ENCODE data around the gene RASSF3. TPM values are rescaled to one million over a fixed set of nuclear protein-coding genes. Genes with fewer than 3 reads are reported as not detected.

Gene RASSF3
- polyA plus RNA-seq, 1 donor from 2014 or later = 3.4 TPM

DNA sequence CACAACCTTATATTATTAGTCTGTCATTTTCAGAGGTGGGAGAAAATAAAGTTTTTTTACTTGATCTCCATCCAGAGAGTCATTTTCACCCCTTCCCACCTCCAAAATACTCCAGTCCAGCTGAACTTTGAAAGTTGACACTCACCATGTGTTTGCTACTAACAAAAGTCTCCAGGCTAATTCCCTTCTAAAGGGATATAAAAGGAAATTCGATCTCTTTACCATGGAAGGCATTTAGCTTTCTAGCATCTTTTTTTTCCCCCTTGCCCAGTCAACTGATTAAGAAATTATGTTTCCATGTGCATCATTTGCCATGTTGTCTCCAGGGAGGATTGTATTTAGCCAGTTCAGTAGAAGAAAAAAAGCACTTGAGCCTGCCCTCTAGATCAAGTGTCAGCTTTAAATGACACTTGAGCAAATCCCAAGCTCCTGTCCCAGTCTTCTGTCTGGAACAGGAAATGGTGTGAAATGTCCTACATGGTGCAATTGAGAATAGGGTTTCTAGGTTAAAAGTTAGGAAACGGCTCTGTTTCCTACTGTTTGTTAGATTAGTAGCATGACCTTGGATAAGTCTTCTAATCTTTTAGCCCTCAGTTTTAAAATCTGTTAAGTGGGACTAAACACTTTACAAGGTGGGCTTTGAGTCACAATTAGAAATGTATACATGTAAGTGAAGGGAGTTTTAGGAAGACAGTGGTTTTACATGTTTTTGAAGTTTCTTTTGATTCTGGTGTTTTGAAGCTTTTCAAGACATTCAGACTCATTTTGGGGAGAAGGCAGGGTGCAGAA is 81.7 kb downstream of the RASSF3 start:
- peak overlapping the region; percentile 53 to 89 (median 65) for H3K27ac Mint-ChIP-seq
- peaks cover 10 to 18% (median 17%) of the 10 kb centered on the region in 3 donors for H3K4me1 Mint-ChIP-seq
- no peaks in the 10 kb centered on the region for H3K27me3 Mint-ChIP-seq
- H3K9me3 Mint-ChIP-seq = no peaks in the 10 kb centered on the region
- peaks cover 2% of the 10 kb centered on the region for H3K36me3 Mint-ChIP-seq
- no peak overlapping the region for H3K4me3 Mint-ChIP-seq

DNA sequence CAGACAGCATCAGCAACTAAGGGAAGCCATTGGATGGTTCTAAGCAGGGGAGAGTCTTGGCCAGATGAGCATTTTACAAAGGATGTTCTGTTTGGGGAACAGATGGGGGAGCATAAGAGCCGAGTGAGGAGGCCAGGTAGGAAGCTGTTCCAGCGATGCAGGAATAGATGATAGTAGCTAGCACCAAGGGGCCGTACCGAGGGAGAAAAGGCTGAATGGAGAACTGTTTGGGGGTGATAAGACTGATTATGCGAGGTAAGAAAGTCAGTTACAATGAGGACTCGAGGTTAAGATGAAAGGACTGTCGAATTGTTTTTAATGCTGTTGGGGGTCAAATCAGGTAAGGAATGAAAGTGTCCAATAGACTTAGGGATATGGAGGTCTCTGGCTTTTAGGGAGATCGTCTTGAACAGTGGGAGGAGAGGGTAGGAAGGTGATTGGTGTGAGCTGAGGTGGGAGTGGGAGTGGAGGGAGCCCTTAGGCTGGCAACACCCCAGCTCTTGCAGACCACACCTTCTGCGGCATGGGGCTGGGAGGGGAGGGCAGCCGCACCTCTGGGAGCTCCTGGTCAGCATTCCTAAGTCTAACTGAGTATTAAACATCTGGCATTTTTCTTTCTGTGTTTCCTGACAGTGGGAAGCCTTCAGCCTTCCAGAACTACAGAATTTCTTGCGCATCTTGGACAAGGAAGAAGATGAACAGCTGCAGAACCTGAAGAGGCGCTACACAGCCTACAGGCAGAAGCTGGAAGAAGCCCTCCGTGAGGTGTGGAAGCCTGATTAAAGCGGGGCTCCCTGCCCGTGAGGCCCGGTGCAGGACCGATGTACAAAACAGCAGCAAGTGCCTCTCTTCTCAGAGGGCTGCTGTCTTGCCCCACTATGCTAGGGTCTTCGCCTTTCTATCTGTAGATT is 84.1 kb downstream of the RASSF3 start:
- H3K27me3 Mint-ChIP-seq = no peaks in the 10 kb centered on the region
- H3K4me3 Mint-ChIP-seq = peak overlapping the region in 1 of 4 donors; percentile 14
- peaks cover 2% of the 10 kb centered on the region for H3K36me3 Mint-ChIP-seq
- peak overlapping the region in 1 of 3 donors; percentile 64 for H3K27ac Mint-ChIP-seq
- H3K4me1 Mint-ChIP-seq = peaks cover 16 to 21% (median 18%) of the 10 kb centered on the region in 3 donors
- H3K9me3 Mint-ChIP-seq = no peaks in the 10 kb centered on the region

DNA sequence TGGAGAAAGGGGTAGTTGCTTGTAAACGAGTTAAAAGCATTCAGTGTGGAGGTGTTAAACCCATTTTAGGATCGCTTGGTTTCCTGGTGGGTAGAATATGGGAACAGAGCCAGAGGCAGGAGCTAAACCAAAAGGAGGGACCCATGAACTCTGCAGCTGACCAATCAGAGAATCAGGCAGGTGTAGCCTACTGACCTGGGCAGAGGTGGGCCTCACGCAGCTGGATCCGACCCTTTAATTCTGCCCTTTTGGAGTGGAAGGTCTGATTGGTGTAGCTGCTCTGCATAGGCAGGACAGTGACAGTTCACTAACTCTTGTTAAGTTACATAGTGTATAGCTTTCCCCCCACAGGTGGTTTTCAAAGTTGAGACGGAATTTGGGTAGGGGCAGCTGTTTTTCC is 85.3 kb downstream of the RASSF3 start:
- Mint-ChIP-seq H3K27ac (peak overlapping the region in 1 of 3 donors; percentile 84), H3K4me1 (peaks cover 18 to 23% (median 21%) of the 10 kb centered on the region in 3 donors), H3K9me3 (no peaks in the 10 kb centered on the region), H3K36me3 (peaks cover 2% of the 10 kb centered on the region), H3K27me3 (no peaks in the 10 kb centered on the region), H3K4me3 (peak overlapping the region in 1 of 4 donors; percentile 6)

DNA sequence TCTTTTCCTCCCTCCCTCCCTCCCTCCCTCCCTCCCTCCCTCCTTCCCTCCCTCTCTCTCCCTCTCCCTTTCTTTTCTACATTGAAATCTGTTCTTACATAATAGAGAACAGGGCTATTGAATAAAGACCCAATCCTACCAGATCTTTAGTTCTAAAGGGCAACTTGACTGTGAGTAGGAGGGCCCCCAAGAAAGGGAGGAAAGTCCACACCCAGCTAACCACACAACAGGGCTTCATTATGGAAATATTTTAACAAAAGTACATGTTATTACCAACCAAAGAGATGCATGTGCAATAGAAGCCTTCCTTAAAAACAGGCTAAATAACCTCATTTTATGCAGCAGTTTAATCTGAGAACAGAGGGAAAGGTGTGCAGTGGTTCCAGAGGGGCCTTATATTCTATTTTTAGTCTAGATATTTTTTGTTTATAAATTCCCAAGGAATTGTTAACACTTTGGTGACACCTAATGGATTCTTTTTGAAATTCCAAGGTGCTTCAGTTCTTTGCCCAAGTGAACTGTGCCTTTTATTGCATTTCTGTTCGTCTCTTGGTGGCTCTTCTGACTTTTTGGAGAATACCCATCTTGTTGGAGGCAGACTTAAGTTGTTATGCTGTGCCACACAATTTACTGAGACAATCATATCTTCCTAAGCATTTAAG is 85.9 kb downstream of the RASSF3 start:
- peak overlapping the region in 1 of 4 donors; percentile 43 for H3K4me3 Mint-ChIP-seq
- H3K27me3 Mint-ChIP-seq = no peaks in the 10 kb centered on the region
- peaks cover 2% of the 10 kb centered on the region for H3K36me3 Mint-ChIP-seq
- H3K4me1 Mint-ChIP-seq = peaks cover 23 to 30% (median 24%) of the 10 kb centered on the region in 3 donors
- H3K9me3 Mint-ChIP-seq = no peaks in the 10 kb centered on the region
- H3K27ac Mint-ChIP-seq = peak overlapping the region in 2 of 3 donors; percentile 18 to 39

DNA sequence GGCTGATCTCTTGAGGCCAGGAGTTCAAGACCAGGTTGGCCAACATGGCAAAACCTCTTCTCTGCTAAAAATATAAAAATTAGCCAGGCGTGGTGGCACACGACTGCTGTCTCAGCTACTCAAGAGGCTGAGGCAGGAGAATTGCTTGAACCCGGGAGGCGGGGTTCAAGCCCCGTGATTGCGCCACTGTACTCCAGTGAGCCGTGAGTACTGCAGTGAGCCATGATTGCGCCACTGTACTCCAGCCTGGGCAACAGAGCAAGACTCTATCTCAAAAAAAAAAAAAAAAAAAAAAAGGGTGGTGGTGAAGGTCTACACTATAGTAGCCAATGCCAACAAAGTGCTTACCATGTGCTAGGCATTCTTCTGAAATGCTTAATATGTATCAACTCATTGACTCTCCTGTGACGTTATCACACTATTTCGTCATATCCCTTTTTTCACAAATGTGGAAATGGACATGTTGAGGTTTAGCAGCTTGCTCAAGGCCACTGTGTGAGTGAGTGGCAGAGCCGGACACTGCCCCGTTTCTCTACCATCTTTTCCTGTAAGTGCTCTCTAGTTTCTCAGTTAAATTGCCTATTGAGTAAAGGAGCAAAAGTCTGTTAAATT is 89.3 kb downstream of the RASSF3 start:
- H3K9me3 Mint-ChIP-seq = no peaks in the 10 kb centered on the region
- no peaks in the 10 kb centered on the region for H3K36me3 Mint-ChIP-seq
- peak overlapping the region in 1 of 3 donors; percentile 60 for H3K27ac Mint-ChIP-seq
- no peak overlapping the region for H3K4me3 Mint-ChIP-seq
- H3K27me3 Mint-ChIP-seq = no peaks in the 10 kb centered on the region
- H3K4me1 Mint-ChIP-seq = peaks cover 20 to 25% (median 22%) of the 10 kb centered on the region in 3 donors

DNA sequence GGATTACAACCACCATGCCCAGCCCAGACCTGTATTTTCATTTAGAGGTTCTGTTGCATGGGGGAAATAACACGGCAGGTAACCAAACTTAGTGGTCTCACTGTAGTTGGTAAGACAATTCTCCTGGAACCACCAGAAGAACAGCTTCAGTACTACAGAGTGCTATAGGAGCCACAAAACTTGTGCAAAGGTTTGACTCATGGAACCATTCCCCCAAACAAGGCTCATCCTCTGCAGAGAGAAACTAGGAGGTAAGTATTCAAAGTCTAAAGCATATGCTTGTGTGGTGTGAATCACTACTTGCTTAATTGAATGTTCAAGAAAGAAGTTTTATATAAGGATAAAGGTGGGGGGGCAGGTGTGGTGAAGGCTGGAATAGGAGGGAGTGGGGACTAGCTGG is 90.2 kb downstream of the RASSF3 start:
- Mint-ChIP-seq H3K9me3 (no peaks in the 10 kb centered on the region), H3K36me3 (no peaks in the 10 kb centered on the region), H3K4me1 (peaks cover 17 to 25% (median 23%) of the 10 kb centered on the region in 3 donors), H3K4me3 (peak overlapping the region in 1 of 4 donors; percentile 59), H3K27ac (peak overlapping the region; percentile 60 to 67 (median 60)), H3K27me3 (no peaks in the 10 kb centered on the region)

DNA sequence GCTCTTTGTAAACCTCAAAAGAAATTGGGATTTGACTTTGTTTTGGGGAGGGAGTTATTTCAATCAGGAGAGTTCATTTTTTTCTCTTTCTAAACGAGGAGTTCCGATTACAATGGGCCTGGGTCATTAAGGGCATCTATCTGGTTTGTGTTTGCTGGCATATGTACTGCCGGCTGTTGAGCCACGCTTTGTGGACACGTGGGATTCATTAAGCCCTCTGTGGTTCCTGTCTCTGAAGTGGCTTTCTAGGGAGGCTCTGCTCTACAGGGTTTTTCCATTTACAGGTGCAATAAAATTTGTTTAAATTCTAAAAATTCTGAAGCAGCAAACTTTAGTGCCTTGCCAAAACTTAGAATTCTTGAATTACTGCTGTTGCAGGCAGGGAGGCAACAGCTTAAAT is 91.0 kb downstream of the RASSF3 start:
- no peaks in the 10 kb centered on the region for H3K27me3 Mint-ChIP-seq
- no peaks in the 10 kb centered on the region for H3K9me3 Mint-ChIP-seq
- H3K4me1 Mint-ChIP-seq = peaks cover 14 to 23% (median 21%) of the 10 kb centered on the region in 3 donors
- peak overlapping the region; percentile 60 to 67 (median 60) for H3K27ac Mint-ChIP-seq
- H3K4me3 Mint-ChIP-seq = no peak overlapping the region
- no peaks in the 10 kb centered on the region for H3K36me3 Mint-ChIP-seq

DNA sequence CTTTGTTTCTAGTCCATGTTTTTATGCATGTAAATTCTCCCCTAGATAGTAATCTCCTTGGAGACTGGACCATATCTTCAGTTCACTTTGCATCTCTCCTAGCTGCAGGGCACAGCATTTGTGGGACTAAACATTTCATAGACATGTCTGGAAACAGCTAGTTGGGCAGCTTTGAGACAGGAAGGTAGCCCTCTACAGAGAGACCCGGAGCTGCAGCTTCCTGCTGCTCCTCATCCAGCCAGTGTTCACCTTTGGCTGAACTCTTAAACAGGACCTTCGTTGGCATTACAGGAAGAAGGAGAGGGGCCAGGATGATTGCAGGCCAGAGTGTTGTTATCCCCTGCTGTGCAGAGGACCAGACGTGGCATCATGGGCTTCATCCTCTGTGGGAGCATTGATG is 96.0 kb downstream of the RASSF3 start:
- H3K27me3 Mint-ChIP-seq = no peaks in the 10 kb centered on the region
- H3K36me3 Mint-ChIP-seq = peaks cover 3% of the 10 kb centered on the region
- no peaks in the 10 kb centered on the region for H3K9me3 Mint-ChIP-seq
- peak overlapping the region in 1 of 3 donors; percentile 58 for H3K27ac Mint-ChIP-seq
- H3K4me3 Mint-ChIP-seq = no peak overlapping the region
- peaks cover 1 to 6% (median 2%) of the 10 kb centered on the region in 3 donors for H3K4me1 Mint-ChIP-seq

DNA sequence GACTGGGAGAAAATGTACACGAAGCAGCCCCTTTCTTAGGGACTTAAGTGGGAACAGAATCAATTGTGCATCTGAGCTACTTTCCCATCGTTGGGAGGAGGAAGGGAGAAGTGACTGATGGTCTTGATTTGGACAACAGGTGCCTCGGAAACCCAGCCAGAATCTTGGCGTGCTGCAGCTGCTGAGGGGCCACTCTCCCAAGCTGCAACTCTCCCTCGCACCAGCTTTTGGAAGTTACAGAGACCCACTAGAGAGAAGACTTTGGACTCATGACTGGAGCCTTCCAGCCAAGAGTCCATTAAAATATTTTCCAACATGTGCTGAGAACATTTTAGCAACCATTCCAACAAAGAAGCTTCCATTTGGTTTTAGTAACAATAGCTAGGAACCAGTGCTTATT is 96.6 kb downstream of the RASSF3 start:
- peaks cover 0 to 4% (median 2%) of the 10 kb centered on the region in 3 donors for H3K4me1 Mint-ChIP-seq
- peak overlapping the region in 1 of 3 donors; percentile 58 for H3K27ac Mint-ChIP-seq
- peaks cover 5% of the 10 kb centered on the region for H3K36me3 Mint-ChIP-seq
- H3K27me3 Mint-ChIP-seq = no peaks in the 10 kb centered on the region
- H3K9me3 Mint-ChIP-seq = no peaks in the 10 kb centered on the region
- H3K4me3 Mint-ChIP-seq = no peak overlapping the region

DNA sequence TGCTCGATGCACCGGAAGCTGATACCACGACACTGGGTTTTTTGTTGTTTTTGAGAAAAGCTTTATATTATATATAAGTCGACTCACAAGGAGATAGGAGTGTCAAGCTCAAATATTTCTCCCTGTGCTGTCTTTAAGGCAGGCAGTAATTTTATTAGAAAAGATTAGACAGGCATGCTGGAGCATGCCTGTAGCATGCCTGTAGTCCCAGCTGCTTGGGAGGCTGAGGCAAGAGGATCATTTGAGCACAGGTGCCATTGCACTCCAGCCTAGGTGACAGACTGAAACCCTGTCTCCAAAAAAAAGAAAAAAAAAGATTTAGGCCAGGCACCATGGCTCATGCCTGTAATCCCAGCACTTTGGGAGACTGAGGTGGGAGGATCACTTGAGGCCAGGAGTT is 97.1 kb downstream of the RASSF3 start:
- no peaks in the 10 kb centered on the region for H3K9me3 Mint-ChIP-seq
- H3K36me3 Mint-ChIP-seq = peaks cover 5% of the 10 kb centered on the region
- H3K4me1 Mint-ChIP-seq = peaks cover 0 to 4% (median 2%) of the 10 kb centered on the region in 3 donors
- no peak overlapping the region for H3K27ac Mint-ChIP-seq
- no peak overlapping the region for H3K4me3 Mint-ChIP-seq
- no peaks in the 10 kb centered on the region for H3K27me3 Mint-ChIP-seq

DNA sequence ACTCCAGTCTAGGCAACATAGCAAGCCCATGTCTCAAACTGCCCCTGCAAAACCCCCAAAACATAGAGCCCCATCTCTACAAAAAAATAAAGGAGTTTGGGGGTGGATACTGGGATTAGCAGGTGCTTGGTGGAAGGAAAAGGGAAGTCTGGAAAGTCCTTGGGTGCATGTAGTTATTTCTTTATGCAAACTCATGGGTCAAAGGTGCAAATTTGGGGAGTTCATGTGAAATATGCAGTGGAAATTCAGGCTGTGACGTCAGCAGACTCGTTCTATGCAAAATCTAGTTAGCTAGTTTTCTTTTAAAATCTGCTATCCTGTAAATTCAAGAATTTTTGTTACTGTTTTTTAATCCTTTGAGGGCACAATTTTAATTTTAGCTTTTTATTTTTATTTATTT is 97.6 kb downstream of the RASSF3 start:
- H3K27me3 Mint-ChIP-seq = no peaks in the 10 kb centered on the region
- H3K9me3 Mint-ChIP-seq = no peaks in the 10 kb centered on the region
- H3K27ac Mint-ChIP-seq = no peak overlapping the region
- H3K4me3 Mint-ChIP-seq = no peak overlapping the region
- peaks cover 0 to 4% (median 2%) of the 10 kb centered on the region in 3 donors for H3K4me1 Mint-ChIP-seq
- peaks cover 5% of the 10 kb centered on the region for H3K36me3 Mint-ChIP-seq

DNA sequence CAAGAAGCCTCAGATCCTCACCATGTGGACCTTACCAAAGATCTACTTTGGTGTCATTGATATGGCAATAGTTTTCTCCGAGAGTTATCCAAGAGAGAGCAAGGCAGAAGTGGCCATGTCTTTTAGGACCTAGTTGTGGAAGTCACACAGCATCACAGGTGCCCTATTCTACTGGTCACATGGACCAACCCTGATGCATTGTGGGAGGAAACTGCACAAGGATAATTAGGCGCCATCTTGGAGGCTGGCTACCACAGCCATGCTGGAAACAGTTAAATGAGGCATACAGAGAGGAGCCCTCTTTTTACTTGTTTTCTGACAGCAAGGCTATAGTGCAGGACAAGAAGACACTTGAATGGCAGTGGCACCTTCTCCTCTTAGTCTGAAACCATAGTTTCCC is 99.1 kb downstream of the RASSF3 start:
- Mint-ChIP-seq H3K27ac (no peak overlapping the region), H3K27me3 (no peaks in the 10 kb centered on the region)

DNA sequence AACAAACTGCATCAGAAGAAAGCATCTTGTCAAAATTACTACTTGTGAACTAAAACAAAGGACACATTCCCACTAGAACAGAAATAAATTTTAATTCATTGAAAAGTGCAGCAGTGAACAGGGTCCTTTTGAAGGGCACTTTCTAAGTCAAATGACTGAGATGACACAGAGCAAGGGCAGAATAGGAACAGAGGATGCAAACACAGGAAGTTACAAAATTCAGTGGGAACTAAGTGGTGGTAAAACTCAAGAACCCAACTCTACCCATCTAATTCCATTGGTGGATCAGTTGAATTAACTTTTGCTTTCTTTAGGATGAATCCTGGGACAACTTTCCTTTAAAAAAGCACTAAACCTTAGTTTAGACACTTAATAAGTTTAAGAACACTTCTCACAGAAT is 103.1 kb downstream of the RASSF3 start:
- Mint-ChIP-seq H3K4me3 (no peak overlapping the region), H3K9me3 (no peaks in the 10 kb centered on the region), H3K4me1 (peaks cover 5 to 8% (median 7%) of the 10 kb centered on the region in 3 donors), H3K27me3 (no peaks in the 10 kb centered on the region), H3K27ac (peak overlapping the region in 1 of 3 donors; percentile 28), H3K36me3 (peaks cover 11% of the 10 kb centered on the region)

More for the DNA sequence above, 99.1 kb downstream of the RASSF3 start:
- peaks cover 5% of the 10 kb centered on the region for H3K36me3 Mint-ChIP-seq
- H3K4me3 Mint-ChIP-seq = no peak overlapping the region
- peaks cover 2 to 6% (median 6%) of the 10 kb centered on the region in 3 donors for H3K4me1 Mint-ChIP-seq
- no peaks in the 10 kb centered on the region for H3K9me3 Mint-ChIP-seq

DNA sequence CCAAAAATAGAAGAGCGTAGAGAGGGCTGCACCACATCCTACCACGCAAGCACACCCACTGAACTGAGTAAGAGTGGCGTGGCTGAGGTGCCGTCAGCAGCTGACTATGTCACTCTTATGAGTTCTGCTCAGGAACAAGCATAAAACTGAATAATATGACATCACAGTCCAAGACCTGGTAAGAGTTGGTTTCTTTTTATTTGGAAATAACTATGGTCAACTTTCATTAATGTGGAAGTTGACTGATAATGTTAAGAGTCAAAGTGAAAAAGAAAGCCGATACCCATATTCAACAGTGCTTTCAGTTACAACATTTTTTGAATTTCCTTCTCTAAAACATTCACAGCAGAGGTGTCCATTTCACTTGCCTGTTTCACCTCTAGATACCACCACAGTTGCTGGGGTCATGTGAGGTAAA is 104.3 kb downstream of the RASSF3 start:
- H3K36me3 Mint-ChIP-seq = peaks cover 11% of the 10 kb centered on the region
- peak overlapping the region in 2 of 4 donors; percentile 13 to 35 for H3K4me3 Mint-ChIP-seq
- peaks cover 7 to 12% (median 7%) of the 10 kb centered on the region in 3 donors for H3K4me1 Mint-ChIP-seq
- peak overlapping the region in 1 of 3 donors; percentile 22 for H3K27ac Mint-ChIP-seq
- H3K9me3 Mint-ChIP-seq = no peaks in the 10 kb centered on the region
- H3K27me3 Mint-ChIP-seq = no peaks in the 10 kb centered on the region

All from IgD-negative memory B cell (primary cell).